NCI-H526 (cell line): Measurements from ENCODE around the gene GSTM5.
"Not testable (repeated sequence)": the region's sequence is repeated elsewhere in the genome, so short reads cannot be mapped to it uniquely, and the experiment has no call there.

Source experiments
- DNase-seq, 2 experiments: peaks; one replicate each; lab custom pipeline; 2025; lab: John Stamatoyannopoulos, UW

GSTM5 gene

GRCh38 chr1:109728870-109729269, 16.8 kb downstream of the GSTM5 start:
- DNase-seq, result no peak

- DNase-seq, result no peak
Observed at GRCh38 chr1:109730666-109731065, 18.6 kb downstream of the GSTM5 start.

GRCh38 chr1:109732390-109732881, 20.4 kb downstream of the GSTM5 start:
- peak; percentile 38 to 67 for DNase-seq

- DNase-seq, result peak; percentile 58 to 74
Observed at GRCh38 chr1:109733236-109733870, 21.3 kb downstream of the GSTM5 start.

- DNase-seq, result peak; percentile 68 to 88
Observed at GRCh38 chr1:109739738-109740614, 27.9 kb downstream of the GSTM5 start.

- DNase-seq, result peak; percentile 53 to 78
Observed at GRCh38 chr1:109740615-109741373, 28.7 kb downstream of the GSTM5 start, which contains the start of gene GSTM3. Gene GSTM3, minus strand, starts transcription at chr1:109741038. Its CDS starts 751 bp downstream, at chr1:109740287.

GRCh38 chr1:109748311-109748710, 36.3 kb downstream of the GSTM5 start:
- DNase-seq, result not testable (repeated sequence)

- DNase-seq, result no peak
Observed at GRCh38 chr1:109749221-109749620, 37.2 kb downstream of the GSTM5 start.

GRCh38 chr1:109750241-109750882, 38.3 kb downstream of the GSTM5 start:
- DNase-seq, result no peak

GRCh38 chr1:109750920-109751319, 38.9 kb downstream of the GSTM5 start:
- no peak for DNase-seq

GRCh38 chr1:109751531-109752260, 39.6 kb downstream of the GSTM5 start:
- DNase-seq, result no peak

GRCh38 chr1:109754738-109755137, 42.7 kb downstream of the GSTM5 start:
- no peak for DNase-seq

- DNase-seq, result not testable (repeated sequence)
Observed at GRCh38 chr1:109756325-109756724, 44.3 kb downstream of the GSTM5 start.

- DNase-seq, result no peak
Observed at GRCh38 chr1:109756848-109757521, 44.9 kb downstream of the GSTM5 start.

- no peak for DNase-seq
Observed at GRCh38 chr1:109757936-109758786, 46.1 kb downstream of the GSTM5 start.

GRCh38 chr1:109759513-109760334, 47.7 kb downstream of the GSTM5 start:
- no peak for DNase-seq

- no peak for DNase-seq
Observed at GRCh38 chr1:109760581-109761226, 48.7 kb downstream of the GSTM5 start.
